ENCODE results near the gene IPO13.
A peak's percentile ranks its signal among the peaks of the same experiment; 100 is the strongest.

IPO13 gene

DNA sequence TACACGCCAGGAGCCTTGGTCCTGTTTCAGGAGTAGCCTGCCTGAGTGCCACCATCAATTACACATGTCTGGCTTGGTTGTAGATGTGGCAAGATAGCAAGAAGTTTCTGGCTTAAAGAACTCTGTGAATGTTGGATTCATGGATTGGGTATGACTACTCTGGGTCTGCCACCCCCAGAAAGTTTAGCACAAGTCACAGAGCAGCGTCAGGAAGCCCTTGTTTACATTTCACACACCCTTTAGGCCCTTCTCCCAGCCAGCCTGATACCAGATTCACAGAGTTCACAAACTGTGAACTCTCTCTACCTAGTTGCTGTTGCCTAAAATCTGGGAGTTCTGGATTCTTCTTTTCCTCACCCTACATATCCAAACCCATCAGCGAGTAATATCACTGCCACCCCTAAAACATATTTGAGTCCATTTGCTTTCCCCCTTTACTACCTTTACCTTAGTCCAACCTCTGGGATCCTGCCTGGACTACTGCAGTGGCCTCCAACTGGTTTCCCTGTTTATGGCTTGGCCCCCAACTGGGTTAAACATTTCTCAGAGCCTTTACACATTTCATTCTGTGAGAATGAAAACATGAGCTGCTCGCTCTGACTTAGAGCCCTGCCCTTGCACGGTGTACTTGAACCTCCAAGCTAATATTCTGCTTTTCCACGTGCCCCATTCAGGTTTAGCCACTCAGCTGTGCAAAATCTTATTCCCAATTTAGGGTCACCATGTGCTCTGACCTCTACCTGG, 40.6 kb downstream of the IPO13 start:
- no peak for DNase-seq (ENCODE audit: low spot score)

DNA sequence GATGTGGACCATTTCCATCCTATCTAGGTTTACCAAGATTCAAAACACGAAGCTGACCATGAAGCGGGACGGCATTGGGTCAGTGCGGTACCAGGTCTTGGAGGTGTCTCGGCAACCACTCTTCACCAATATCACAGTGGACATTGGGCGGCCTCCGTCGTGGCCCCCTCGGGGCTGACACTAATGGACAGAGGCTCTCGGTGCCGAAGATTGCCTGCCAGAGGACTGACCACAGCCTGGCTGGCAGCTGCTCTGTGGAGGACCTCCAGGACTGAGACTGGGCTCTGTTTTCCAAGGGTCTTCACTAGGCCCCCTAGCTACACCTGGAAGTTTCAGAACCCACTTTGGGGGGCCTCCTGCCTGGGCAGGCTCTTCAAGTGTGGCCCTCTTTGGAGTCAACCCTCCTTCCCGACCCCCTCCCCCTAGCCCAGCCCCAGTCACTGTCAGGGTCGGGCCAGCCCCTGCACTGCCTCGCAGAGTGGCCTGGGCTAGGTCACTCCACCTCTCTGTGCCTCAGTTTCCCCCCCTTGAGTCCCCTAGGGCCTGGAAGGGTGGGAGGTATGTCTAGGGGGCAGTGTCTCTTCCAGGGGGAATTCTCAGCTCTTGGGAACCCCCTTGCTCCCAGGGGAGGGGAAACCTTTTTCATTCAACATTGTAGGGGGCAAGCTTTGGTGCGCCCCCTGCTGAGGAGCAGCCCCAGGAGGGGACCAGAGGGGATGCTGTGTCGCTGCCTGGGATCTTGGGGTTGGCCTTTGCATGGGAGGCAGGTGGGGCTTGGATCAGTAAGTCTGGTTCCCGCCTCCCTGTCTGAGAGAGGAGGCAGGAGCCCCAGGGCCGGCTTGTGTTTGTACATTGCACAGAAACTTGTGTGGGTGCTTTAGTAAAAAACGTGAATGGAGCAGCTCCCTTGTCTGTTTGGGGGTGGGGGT, 43.8 kb downstream of the IPO13 start:
- no peak for DNase-seq (ENCODE audit: low spot score)

DNA sequence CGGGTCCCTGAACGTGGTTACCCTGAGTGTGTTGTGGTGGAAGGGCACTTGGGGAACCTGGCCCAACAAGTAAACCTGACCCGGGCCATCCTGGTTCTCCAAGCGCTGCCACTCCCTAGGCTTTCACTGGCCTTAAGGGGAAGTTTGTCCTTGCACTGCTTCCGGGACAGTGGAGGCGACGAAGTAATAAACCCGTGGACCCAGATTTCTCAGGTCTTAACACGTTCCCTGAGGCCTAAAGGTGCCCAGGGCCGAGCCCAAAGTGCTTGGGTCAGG, 44.4 kb downstream of the IPO13 start:
- peak; percentile 30 for DNase-seq (ENCODE audit: low spot score)

DNA sequence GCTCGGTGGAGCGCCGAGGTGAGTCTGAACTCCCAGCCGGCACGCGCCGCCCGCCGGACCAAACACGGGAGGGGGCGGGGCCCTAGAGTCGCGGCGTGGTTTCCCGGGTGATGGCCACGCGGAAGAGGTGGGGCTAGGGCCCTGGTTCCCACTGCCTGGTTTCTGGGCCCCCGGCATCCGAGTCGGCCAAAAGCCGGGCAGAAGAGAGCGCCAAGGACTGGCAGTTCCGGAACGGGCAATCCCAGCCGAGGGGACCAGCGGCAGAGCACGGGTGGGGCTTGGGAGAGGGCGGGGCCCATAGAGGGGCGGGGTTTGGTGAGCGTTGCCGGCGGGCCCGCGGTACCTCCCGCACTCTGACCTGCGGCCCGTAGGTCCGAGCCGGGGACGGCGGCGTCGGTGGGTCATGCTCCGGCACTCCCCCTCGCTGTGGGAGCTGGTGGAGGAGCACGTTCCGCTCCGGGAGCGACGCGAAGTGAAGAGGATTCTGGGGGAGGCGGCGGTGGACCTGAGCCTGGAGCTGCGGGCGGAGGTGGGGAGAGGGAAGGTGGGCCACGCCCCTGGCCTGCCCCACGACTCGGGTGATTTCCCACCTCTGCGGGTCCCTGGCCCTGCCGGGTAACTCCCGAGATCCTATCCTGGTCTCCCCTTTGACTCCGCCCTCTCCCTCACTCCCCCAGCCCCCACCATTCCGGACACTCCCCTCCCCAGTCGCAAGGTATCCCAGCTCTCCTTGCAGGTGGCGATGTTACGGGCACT, 44.9 kb downstream of the IPO13 start, which contains the start of gene CCDC24:
CCDC24 (plus strand) TSS at position 124 of the 756 bp plus-strand sequence; CDS start at position 404, 280 bp downstream.
- DNase-seq (ENCODE audit: low spot score) = peak; percentile 67

DNA sequence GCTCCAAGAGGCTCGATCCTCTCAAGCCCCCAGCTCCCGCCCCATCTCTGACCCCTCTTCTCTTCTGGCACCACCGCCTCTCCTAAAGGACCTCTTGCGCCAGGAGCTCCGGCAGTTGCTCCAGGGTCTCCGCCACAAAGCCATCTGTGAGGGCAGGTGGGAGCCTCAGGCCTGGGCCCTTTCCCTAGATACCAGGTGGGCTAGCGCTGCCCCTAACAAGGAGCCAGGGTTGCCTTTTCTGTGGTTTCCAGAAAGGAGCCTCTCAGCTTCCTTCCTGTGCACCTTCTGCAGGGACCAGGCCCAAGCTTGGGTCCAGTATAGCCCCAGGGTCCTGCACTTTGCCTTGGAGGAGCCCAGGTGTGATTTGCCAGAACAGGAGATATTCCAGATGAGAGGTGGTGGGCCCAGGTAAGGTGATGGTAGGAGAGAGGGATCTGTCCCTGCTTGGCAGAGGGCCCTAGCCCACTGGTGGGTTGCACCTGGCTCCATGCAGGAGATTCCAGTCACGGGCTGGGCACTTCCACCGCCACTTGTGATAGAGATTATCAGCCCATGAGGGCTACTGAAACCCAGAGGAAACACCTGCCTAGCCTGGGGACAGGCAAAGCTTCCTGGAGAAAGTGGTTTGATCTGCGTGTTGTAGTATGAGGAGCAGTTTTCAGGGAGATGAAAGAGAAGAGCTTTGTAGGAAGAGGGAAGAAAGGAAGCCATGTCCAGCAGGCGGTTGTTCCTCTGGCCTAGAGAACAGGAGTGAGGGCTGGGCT, 45.7 kb downstream of the IPO13 start:
- no peak for DNase-seq (ENCODE audit: low spot score)

DNA sequence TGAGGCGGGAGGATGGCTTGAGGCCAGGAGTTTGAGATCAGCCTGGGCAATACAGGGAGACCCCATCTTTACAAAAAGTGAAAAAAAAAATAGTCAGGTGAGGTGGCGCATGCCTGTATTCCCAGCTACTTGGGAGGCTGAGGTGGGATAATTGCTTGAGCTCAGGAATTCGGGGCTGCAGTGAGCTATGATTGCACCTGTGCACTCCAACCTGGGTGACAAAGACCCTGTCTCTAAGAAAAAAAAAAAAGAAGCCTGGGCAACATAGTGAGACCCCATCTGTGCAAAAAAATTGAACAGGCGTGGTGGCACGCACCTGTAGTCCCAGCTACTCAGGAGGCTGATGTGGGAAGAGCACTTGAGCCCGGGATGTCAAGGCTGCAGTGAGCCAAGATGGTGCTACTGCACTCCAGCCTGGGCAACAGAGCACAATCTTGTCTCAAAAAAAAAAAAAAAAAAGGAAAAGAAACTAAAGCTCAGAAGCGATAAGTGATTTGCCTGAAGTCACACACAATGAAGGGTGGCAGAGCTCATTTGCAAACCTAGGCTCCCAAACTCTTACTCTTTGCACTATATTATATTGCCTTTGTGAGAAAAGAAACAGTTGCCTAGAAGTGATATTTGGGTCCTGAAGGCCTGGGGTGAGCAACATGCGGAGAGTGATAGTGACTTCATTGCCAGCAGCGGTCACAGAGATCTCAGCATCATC, 46.6 kb downstream of the IPO13 start:
- no peak for DNase-seq (ENCODE audit: low spot score)

DNA sequence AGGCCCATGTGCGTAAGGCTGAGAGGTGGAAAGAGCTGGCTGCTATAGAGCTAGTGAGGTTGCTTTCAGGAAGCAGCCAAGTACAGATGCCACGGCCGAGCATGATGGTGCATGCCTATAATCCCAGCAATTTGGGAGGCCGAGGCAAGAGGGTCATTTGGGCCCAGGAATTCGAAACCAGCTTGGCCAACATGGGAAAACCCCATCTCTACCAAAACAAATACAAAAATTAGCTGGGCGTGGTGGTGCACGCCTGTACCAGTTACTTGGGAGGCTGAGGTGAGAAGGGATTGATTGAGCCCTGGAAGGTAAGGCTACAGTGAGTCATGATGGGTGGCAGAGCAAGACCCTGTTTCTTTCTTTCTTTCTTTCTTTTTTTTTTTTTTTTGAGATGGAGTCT, 47.3 kb downstream of the IPO13 start:
- DNase-seq (ENCODE audit: low spot score) = no peak

DNA sequence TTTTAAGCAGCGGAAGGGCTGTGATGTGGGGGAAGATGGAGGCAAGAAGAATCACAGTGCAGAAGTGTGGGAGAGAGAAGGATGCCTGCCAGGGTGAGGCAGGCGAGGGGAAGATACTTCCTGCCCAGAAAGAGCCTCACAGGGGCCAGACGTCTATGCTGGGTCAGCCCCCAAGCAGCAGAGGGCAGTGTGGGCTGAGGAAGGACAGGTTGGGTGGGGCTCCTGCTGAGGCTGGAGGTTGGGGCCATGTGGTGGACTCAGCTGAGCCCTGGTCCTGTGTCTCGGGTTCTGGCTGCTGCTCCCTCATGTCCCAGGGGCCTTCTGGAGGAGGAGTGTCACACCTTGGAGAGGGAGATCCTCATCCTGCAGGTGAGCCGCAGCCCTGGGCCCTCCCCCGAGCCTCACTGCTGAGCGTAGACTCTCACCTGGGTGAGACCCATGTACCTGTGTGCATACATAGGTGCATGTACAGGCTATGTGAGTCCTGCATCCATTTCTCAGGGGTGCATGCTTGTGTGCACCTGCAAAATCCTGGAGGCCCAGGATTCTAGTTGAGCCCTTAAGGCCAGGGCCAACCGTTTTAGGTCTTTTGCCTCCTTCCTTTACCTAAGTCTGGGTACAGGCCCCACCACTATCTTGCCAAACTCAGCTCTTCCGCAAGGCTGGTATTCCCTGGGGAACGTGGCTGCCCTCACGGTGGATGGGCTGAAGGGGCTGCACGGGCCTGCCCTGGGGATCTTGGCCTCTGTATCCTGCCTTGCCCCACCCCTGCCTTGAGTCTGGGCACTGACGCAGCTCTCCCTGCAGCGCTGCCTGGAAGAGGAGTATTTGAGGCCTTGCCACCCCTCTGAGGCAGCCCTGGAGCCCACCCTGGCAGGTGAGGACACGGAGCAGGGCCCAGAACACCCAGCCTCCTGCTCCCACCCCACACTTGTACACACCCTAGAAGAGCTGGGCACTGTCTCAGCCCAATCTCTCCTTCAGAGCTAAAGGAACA, 48.3 kb downstream of the IPO13 start:
- DNase-seq (ENCODE audit: low spot score) = no peak

DNA sequence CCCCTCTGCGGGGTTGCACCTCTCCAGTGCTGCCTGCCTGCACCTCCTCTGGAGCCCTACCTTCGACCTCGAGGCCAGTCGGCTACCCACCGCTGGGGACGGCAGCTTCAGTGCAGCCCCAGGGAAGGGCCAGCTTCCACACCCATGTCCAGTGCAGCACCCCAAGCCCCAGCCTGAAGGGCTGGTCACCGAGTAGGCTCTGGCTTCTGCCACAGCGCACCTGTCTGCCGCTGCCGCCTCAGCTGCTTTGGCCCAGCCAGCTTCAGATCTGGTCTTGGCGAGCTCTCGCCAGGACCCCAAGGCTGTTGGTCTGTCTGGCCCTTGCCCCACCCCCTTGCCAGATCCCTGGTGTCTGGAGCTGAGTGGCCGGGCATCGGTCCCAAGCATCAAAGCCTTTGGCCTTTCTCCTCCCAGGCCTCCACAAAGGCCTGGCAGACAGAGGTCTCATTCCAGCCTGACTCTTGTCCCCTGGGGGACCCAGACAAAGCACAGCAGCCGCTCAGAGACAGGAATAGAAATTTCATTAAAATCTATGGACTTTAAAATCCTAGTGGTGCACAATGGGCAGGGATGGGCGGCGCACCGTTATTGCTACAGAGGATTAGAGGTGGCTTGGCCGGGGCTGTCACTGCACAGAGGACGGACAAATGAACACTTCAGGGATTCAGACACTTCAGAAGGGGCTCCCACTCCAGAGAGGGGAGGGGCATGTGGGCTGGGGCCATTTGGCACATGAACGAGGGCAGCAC, 49.4 kb downstream of the IPO13 start:
- DNase-seq (ENCODE audit: low spot score) = no peak

DNA sequence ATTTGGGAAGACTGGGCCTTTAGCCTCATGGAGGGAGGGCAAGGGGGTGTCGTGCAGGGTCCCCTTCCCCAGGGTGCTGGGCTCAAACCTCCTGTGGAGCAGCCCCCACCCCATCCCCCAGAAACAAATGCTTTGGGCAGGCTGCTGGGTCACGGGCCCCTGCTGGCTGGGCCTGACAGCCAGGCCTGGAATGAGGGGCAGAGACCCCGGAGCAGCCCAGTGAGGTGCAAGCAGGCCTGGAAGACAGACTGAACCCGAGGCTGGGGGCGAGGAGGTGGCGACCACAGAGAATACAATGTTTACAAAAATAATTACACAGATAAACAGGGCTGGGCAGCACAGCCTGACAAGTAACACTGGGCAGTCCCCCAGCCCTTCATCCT, 50.0 kb downstream of the IPO13 start:
- DNase-seq (ENCODE audit: low spot score) = no peak

DNA sequence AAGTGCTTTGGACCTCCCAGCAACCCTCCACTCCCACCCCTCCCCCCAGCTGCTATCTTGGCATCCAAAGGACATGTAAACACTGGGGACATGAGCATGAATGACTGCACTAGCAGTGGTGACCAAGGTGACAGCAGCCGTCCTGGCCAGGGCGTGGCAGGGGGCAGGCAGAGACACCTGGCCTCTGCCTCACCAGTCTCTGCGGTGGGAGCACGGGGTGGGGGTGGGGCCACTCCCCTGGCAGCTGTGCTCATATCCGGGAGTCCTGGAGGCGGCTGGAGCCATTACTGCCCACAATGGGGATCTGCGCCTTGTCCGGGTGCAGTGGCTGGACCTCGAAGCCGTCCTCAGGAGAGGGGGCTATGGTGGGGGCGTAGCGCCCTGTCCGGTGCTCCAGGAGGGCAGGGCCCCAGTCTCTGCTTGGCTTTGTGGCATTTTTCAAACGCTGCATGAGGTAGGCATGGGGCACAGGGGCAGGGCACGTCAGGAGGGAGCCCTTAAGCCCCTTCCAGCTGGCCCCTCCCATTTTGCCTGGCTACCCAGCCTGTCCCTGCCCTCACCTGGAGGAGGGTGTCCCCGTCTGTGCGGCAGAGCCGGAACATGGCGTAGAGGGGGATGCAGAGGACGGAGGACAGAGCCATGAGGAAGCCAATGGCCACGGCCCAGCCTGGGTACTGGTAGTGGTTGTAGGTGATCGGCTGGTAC, 50.7 kb downstream of the IPO13 start:
- no peak for DNase-seq (ENCODE audit: low spot score)

DNA sequence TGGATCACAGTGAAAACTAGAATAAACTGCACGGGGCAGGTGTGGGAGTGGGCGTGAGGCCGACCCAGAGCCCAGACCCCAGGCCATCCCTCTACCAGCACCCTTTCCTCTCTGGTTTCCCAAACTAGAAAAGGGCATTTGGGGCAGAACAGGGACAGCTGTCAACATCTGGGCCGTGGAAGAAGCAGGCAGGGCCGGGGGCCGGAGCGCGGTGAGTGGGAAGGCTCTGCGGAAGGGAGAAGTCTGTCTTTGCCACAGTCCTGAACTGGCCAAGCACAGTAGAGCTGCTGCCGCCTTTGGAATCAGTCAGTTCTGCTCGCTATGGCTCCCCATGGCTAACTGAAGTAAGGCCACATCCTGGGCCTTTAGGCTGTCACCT, 51.2 kb downstream of the IPO13 start:
- DNase-seq (ENCODE audit: low spot score) = no peak

DNA sequence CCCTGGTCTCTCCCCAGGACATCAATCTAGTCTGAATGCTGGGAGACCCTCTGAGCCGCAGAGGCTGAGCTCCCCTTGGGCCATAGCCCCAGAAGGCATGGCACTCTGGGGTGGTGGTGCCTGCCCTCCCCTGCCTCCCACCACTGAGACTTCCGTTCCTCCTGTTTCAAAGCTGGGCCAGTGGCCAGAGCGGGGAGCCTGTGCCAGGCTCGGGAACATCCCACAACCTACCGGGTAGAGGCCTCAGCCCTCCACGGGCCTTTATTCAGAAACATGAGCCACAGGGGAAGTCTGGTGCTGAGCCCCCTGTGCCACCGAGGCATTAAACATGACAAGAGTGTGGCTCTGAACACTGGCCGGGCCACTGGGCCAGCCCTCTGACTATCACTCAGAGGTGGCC, 52.7 kb downstream of the IPO13 start:
- DNase-seq (ENCODE audit: low spot score) = no peak

DNA sequence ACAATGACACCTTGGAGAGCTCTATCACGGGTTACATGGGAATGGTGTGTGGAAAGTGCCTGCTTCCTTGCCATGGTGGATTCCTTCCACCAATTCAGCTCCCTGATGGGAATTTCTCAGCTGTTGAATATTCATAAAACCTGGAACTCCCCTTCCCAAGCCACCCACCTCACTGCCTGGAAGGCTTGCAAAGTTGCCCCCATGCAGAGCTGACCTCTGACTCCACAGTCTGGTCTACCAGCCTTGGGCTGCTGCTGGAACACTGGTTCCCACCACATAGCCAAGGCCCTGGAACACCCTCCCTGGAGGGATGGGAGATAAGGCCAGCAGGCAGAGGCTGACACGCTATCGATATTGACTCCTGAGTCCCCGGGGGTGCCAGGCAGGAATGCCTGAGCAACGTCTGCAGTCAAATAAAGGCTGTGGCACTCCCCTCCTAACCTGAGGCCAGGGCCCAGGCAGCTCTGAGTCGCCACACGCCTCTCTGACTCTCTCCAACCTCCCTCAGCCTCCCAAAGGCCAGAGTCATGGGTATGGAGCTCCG, 53.4 kb downstream of the IPO13 start:
- DNase-seq (ENCODE audit: low spot score) = no peak

DNA sequence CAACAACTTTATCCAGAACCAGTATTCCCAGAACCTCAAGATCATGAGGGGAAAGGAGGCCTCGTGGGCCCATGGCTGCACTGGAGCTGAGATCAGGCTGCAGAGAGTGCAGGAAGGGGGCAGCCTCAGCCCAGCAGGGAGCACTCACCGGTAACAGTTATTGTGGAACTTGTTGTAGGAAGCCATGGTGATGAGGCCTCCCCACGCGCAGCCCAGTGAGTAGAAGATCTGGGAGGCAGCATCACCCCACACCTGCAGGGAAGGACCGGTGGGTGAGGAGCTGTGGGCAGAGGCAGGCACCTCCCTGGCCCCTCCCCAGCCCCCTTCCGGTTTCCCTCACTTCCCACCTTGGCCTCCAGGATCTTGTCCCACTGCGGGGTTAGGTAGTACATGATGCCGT, 55.4 kb downstream of the IPO13 start:
- no peak for DNase-seq (ENCODE audit: low spot score)

DNA sequence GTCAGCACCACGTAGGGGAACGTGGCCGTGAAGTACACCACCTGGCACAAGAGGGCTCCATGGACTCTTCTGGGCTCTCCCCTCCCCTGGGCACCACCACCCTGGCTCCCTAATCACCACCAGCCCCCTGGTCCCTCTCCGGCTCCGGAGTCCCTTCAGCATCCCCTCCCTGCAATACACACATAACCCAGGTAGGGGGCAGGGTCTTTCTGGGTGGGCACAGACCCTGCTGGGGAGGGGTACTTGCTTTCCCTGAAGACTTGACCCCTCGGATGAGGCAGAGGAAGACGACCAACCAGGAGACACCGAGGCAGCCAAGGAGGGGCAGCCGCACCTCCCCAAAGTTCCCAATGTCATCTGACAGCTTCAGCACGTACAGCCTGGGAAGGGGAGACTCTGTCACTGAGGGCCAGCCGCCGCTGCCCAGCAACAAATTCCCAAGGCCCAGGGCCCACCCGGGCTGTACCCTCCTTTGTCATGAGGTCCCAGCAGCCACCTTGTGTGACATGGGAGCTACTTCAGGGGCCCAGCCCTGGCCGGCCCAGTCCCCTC, 55.9 kb downstream of the IPO13 start:
- no peak for DNase-seq (ENCODE audit: low spot score)

DNA sequence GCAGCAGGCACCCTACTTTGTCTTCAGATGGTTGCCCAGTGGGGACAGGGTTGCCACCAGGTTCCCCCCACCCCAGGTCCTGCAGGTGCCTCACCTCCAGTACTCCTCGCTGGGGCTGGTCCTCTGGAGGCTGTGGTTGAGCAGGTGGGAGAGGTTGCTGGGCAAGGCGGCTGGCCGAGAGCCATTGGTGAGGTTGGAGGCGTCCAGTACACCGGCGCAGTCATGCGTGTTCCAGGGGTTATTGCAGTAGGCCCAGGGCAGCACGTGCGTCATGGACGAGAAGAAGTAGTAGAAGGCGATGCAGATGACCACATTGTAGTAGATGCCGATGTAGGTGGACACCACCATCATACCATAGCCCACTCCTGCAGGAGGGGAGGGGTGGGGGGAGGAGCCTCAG, 61.5 kb downstream of the IPO13 start:
- DNase-seq (ENCODE audit: low spot score) = no peak

DNA sequence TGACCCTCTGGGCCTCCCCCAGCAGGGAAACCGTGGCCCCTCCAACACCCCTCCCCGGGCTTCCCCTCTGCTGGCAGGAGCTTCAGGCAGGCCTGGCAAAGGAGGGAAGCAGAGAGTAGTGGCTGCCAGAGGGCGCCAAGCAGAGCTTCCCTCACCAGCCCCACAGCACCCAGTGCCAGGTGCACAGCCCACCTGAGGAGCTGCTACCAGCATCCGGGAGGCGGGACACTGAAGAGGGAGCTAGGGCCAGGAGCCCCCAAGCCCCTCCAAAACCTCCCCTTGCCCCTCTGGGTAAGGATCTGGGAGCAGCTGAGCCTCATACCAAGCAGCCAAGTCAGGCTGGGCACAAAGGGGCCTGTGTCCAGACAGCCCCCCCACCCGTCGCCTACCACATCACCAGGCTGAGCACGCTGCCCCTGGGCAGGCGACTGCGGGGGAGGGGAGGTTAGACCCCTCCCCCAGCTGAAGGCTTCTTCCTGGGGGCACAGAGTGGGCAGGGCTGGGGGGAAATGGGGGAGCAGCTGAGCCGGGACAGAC, 64.3 kb downstream of the IPO13 start:
- peak; percentile 93 for DNase-seq (ENCODE audit: low spot score)
